HEK293T (cell line): Measurements from ENCODE around the gene PKP3.

Source experiments
- ARNT ChIP-seq: fragments of 450-650 bp; IDR thresholded peaks from 2 replicates; pipeline ENCODE4 v1.6.1; 2017; ENCODE audit warnings: mild to moderate bottlenecking
- BHLHE40 ChIP-seq: fragments of 450-650 bp; IDR thresholded peaks from 2 replicates; pipeline ENCODE4 v1.6.1; 2016; ENCODE audit warnings: mild to moderate bottlenecking, moderate library complexity, borderline replicate concordance
- ELF4 ChIP-seq: fragments of 450-650 bp; IDR thresholded peaks from 2 replicates; pipeline ENCODE4 v1.6.1; 2017; ENCODE audit warnings: antibody characterized with exemption
- FOXA1 ChIP-seq: fragments of 450-650 bp; IDR thresholded peaks from 2 replicates; pipeline ENCODE4 v1.6.1; 2016; ENCODE audit warnings: mild to moderate bottlenecking
- FOXK2 ChIP-seq: fragments of 450-650 bp; IDR thresholded peaks from 2 replicates; pipeline ENCODE4 v1.6.1; 2016; ENCODE audit warnings: mild to moderate bottlenecking
- FOXM1 ChIP-seq: fragments of 450-650 bp; IDR thresholded peaks from 2 replicates; pipeline ENCODE4 v1.6.1; 2017; ENCODE audit warnings: mild to moderate bottlenecking, borderline replicate concordance
- LEF1 ChIP-seq: fragments of 450-650 bp; IDR thresholded peaks from 2 replicates; pipeline ENCODE4 v1.6.1; 2017; ENCODE audit warnings: mild to moderate bottlenecking, borderline replicate concordance
- NFRKB ChIP-seq: fragments of 450-650 bp; IDR thresholded peaks from 2 replicates; pipeline ENCODE4 v1.6.1; 2016; ENCODE audit warnings: mild to moderate bottlenecking, moderate library complexity
- SP1 ChIP-seq: fragments of 450-650 bp; IDR thresholded peaks from 2 replicates; pipeline ENCODE4 v1.6.1; 2017
- SUZ12 ChIP-seq: fragments of 450-650 bp; IDR thresholded peaks from 2 replicates; pipeline ENCODE4 v1.6.1; 2016; ENCODE audit warnings: mild to moderate bottlenecking
- TARDBP ChIP-seq: fragments of 450-650 bp; IDR thresholded peaks from 2 replicates; pipeline ENCODE4 v1.6.1; 2016
- ZNF384 ChIP-seq: fragments of 450-650 bp; IDR thresholded peaks from 2 replicates; pipeline ENCODE4 v1.6.1; 2016

DNA sequence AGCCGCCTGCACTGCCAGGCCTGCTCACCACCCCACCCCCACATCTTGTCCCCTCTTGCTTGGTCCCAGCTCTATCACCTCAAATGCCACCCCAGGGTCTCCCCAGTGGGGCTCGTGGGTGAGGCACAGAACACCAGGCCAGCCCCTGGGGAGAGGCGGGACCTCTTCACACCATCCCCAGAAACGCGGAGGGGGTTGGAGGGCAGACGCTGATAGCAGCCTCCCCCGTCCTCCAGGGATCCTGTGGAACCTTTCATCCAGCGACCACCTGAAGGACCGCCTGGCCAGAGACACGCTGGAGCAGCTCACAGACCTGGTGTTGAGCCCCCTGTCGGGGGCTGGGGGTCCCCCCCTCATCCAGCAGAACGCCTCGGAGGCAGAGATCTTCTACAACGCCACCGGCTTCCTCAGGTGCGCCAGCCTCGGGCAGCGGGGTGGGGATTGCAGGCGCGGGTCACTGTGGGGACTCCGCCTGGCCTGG is 5.8 kb downstream of the PKP3 start:
- TF ChIP-seq SP1 (no peak), FOXA1 (no peak), TARDBP (no peak), FOXK2 (no peak), NFRKB (no peak), BHLHE40 (no peak), ZNF384 (no peak), ELF4 (no peak), SUZ12 (no peak), FOXM1 (no peak), LEF1 (no peak), ARNT (no peak)
